ENCODE results near the gene KLK15. TPM values are rescaled to one million over a fixed set of nuclear protein-coding genes. Genes with fewer than 3 reads are reported as not detected.

Gene KLK15
- total and polyA plus RNA-seq, 7 donors: not detected

DNA sequence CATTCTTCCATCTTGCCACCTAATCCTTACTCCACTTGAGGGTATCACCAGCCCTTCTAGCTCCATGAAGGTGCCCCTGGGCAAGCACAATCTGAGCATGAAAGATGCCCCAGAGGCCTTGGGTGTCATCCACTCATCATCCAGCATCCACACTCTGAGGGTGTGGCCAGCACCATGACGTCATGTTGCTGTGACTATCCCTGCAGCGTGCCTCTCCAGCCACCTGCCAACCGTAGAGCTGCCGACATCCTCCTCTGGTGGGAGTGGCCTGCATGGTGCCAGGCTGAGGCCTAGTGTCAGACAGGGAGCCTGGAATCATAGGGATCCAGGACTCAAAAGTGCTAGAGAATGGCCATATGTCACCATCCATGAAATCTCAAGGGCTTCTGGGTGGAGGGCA, 18.2 kb upstream of the KLK15 start:
- DNase-seq (no peak), ATAC-seq (no peak)
- WGBS, 3 donors: 41 to 46% (median 45%) methylated on average over 4 of the region's 4 CpGs
- Histone ChIP-seq H3K27me3 (ENCODE audit: insufficient read depth in 3 of 3, low read length in 2 of 3) (peaks cover 0 to 7% (median 3%) of the 10 kb centered on the region in 3 donors), H3K36me3 (ENCODE audit: insufficient read depth in 1 of 2, low read depth in 1 of 2) (no peaks in the 10 kb centered on the region), H3K9me3 (no peaks in the 10 kb centered on the region), H3K4me1 (no peaks in the 10 kb centered on the region), H3K4me3 (no peak overlapping the region), H3K27ac (no peak overlapping the region)
- intact Hi-C loops (cut with DNase I): no loop called here
- TF ChIP-seq, protein P1, sequence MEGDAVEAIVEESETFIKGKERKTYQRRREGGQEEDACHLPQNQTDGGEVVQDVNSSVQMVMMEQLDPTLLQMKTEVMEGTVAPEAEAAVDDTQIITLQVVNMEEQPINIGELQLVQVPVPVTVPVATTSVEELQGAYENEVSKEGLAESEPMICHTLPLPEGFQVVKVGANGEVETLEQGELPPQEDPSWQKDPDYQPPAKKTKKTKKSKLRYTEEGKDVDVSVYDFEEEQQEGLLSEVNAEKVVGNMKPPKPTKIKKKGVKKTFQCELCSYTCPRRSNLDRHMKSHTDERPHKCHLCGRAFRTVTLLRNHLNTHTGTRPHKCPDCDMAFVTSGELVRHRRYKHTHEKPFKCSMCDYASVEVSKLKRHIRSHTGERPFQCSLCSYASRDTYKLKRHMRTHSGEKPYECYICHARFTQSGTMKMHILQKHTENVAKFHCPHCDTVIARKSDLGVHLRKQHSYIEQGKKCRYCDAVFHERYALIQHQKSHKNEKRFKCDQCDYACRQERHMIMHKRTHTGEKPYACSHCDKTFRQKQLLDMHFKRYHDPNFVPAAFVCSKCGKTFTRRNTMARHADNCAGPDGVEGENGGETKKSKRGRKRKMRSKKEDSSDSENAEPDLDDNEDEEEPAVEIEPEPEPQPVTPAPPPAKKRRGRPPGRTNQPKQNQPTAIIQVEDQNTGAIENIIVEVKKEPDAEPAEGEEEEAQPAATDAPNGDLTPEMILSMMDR (IDR thresholded peaks at IDR 0.05): no peak

DNA sequence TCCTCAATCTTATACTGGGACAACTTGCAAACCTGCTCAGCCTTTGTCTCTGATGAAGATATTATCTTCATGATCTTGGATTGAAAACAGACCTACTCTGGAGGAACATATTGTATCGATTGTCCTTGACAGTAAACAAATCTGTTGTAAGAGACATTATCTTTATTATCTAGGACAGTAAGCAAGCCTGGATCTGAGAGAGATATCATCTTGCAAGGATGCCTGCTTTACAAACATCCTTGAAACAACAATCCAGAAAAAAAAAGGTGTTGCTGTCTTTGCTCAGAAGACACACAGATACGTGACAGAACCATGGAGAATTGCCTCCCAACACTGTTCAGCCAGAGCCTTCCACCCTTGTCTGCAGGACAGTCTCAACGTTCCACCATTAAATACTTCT, 17.4 kb upstream of the KLK15 start:
- DNase-seq (no peak), ATAC-seq (no peak)
- Histone ChIP-seq H3K36me3 (ENCODE audit: insufficient read depth in 1 of 2, low read depth in 1 of 2) (no peaks in the 10 kb centered on the region), H3K27me3 (ENCODE audit: insufficient read depth in 3 of 3, low read length in 2 of 3) (peaks cover 0 to 7% (median 3%) of the 10 kb centered on the region in 3 donors), H3K9me3 (no peaks in the 10 kb centered on the region), H3K4me3 (no peak overlapping the region), H3K4me1 (no peaks in the 10 kb centered on the region), H3K27ac (no peak overlapping the region)
- WGBS, 3 donors: 49 to 54% (median 52%) methylated on average over 3 of the region's 3 CpGs
- intact Hi-C loops (cut with DNase I): no loop called here
- TF ChIP-seq, protein P1 (IDR thresholded peaks at IDR 0.05): no peak

DNA sequence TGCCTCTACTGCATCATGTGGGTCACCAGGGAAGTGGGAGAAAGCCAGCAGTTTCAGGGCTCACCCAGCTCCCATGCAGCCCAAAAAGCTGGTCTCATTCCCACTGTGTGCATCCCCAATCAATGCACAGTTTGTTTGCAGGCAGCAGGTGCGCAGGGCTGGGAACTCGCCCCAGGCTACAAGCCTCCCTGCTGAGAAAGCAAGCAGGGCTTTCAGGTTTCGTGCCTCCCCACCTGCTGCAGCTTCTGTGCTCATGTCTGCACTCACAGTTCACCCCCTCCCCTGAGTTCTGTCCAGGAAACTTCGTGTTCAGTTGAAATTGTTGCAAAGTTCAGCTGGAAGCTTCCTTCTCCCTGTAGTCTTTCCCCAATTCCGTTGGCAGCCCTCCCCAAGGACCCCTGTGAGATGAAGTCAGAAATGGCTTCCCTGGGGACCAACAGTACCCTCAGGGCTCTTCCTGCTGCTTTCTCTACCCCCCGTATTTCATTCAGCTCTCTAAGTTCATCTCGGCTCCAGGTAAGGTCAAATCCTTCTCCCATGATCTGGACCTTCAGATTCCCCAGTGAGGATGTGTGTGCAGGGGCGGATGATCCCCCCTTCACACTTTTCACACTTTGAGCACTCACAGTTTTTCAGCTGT, 11.0 kb upstream of the KLK15 start:
- WGBS, 3 donors: 46 to 66% (median 63%) methylated on average over 8 of the region's 8 CpGs

DNA sequence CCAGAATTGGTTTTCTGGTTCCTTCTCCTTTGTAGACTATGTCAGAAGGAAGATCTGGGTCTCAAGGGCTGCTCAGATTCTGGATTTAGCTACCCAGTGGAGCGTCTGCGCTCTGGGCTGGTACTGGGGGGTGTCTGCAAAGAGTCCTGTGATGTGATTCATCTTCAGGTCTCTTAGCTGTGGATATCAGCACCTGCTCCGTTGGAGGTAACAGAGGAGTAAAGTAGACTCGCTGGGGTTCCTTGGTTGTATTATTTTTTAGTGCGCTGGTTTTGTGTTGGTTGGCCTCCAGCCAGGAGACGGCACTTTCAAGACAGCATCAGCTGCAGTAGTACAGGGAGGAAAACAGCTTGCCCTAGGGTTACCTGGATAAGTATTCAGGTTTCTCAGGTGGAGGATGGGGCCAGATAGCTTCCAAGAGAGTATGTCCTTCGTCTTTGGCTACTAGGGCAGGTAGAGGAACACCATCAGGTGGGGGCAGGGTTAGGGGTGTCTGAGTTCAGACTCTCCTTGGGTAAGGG, 10.4 kb upstream of the KLK15 start:
- WGBS, 3 donors: 68 to 76% (median 72%) methylated on average over 7 of the region's 7 CpGs
- DNase-seq (no peak), ATAC-seq (no peak)
- intact Hi-C loops (cut with DNase I): no loop called here
- no peaks in the 10 kb centered on the region for H3K4me1 ChIP-seq
- H3K9me3 ChIP-seq: no peaks in the 10 kb centered on the region
- TF ChIP-seq, protein P1 (IDR thresholded peaks at IDR 0.05): no peak
- no peaks in the 10 kb centered on the region for H3K36me3 ChIP-seq (ENCODE audit: insufficient read depth in 1 of 2, low read depth in 1 of 2)
- H3K27me3 ChIP-seq (ENCODE audit: insufficient read depth in 3 of 3, low read length in 2 of 3): peaks cover 0 to 3% (median 0%) of the 10 kb centered on the region in 3 donors
- no peak overlapping the region for H3K27ac ChIP-seq
- no peak overlapping the region for H3K4me3 ChIP-seq

More for the DNA sequence above, 11.0 kb upstream of the KLK15 start:
- Histone ChIP-seq H3K27me3 (ENCODE audit: insufficient read depth in 3 of 3, low read length in 2 of 3) (peaks cover 0 to 3% (median 0%) of the 10 kb centered on the region in 3 donors), H3K36me3 (ENCODE audit: insufficient read depth in 1 of 2, low read depth in 1 of 2) (no peaks in the 10 kb centered on the region), H3K4me3 (no peak overlapping the region), H3K9me3 (no peaks in the 10 kb centered on the region), H3K27ac (no peak overlapping the region), H3K4me1 (no peaks in the 10 kb centered on the region)
- intact Hi-C loops (cut with DNase I): no loop called here
- no peak for ATAC-seq
- no peak for DNase-seq
- TF ChIP-seq, protein P1 (IDR thresholded peaks at IDR 0.05): no peak
